Measurements from ENCODE around the gene LRRC45.

LRRC45 gene

GRCh38 chr17:82008258-82008940 lies 14.7 kb upstream of the LRRC45 start:
- DNase-seq = no peak

- DNase-seq = no peak
Measured at GRCh38 chr17:82008941-82009405, 14.1 kb upstream of the LRRC45 start.

- no peak for DNase-seq
Measured at GRCh38 chr17:82009413-82009812, 13.7 kb upstream of the LRRC45 start.

- DNase-seq = no peak
Measured at GRCh38 chr17:82010575-82011525, 12.3 kb upstream of the LRRC45 start.

GRCh38 chr17:82011617-82012187 lies 11.4 kb upstream of the LRRC45 start:
- no peak for DNase-seq

GRCh38 chr17:82012261-82012639 lies 10.9 kb upstream of the LRRC45 start:
- DNase-seq = peak in 1 of 3 experiments; percentile 37

GRCh38 chr17:82012640-82013295 lies 10.3 kb upstream of the LRRC45 start:
- DNase-seq = peak; percentile 68 to 89 (median 71)

- DNase-seq = peak in 2 of 3 experiments; percentile 39 to 54
Measured at GRCh38 chr17:82013341-82013740, 9.8 kb upstream of the LRRC45 start.

GRCh38 chr17:82013772-82014321 lies 9.3 kb upstream of the LRRC45 start:
- DNase-seq = no peak

- DNase-seq = no peak
Measured at GRCh38 chr17:82014432-82014831, 8.7 kb upstream of the LRRC45 start.

GRCh38 chr17:82014971-82015310 lies 8.2 kb upstream of the LRRC45 start:
- no peak for DNase-seq

GRCh38 chr17:82015311-82015971 lies 7.7 kb upstream of the LRRC45 start:
- DNase-seq = no peak

- no peak for DNase-seq
Measured at GRCh38 chr17:82016061-82016874, 6.8 kb upstream of the LRRC45 start.

GRCh38 chr17:82016875-82017459 lies 6.1 kb upstream of the LRRC45 start:
- no peak for DNase-seq

- DNase-seq = peak in 1 of 3 experiments; percentile 38
Measured at GRCh38 chr17:82017612-82018151, 5.4 kb upstream of the LRRC45 start.

GRCh38 chr17:82018152-82018988 lies 4.7 kb upstream of the LRRC45 start:
- peak in 2 of 3 experiments; percentile 92 to 95 for DNase-seq

GRCh38 chr17:82018989-82019689 lies 4.0 kb upstream of the LRRC45 start:
- DNase-seq = no peak

GRCh38 chr17:82019690-82020571 lies 3.2 kb upstream of the LRRC45 start:
- DNase-seq = peak; percentile 39 to 60 (median 49)
